Measurements from ENCODE around the gene FUNDC1. TPM values are rescaled to one million over a fixed set of nuclear protein-coding genes. Genes with fewer than 3 reads are reported as not detected.

The FUNDC1 gene
- total RNA-seq, result 14.2 and 16.5 TPM in 2 replicates

DNA sequence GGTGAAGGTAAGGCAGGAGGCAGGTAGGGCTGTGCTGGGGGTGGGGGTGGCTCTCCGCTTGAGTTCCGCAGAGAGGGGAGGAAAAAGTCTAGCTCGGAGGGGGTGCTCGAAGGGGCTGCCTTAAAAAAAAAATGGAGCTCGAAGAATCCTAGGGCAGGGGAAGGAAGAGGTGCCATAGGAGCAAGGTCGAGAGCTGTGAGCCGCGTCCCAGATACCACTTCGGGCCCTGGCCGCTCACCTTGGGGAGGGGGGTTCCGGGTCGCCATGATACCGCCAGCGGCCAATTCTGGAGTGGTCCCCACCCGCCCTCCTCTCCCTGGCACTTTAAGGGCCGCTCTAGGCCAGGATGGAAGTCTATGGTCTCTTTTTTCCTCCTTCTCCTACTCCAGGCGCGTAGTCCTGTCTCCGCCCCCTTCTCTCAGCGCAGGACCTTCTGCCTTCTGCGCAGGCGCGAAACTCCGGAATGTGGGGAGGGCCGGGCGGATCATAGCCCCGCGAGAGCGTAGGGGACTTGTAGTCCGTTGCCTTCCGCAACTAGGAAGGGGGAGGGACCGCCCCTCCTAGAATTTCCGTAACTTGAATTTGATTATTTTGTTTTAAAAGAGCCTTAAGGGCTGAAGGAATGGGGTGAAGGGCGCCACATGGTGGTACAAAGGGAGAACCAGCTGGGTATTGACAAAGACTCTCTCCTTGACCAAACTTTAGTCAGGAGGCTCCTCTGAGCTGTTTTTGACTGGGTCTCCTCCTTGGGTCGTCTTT, at the start of gene FUNDC1:
Gene FUNDC1 (minus strand): TSS at position 293 of the 759 bp plus-strand sequence. CDS start 27 bp downstream, at position 266.

Other genes starting within 250 kb of the FUNDC1 start
- gene EFHC2, start 199.2 kb downstream of the FUNDC1 start, total RNA-seq, result not detected in 2 replicates

All from mammary microvascular endothelial cell (primary cell).